H1 (cell line): Measurements from ENCODE around the gene PRDX5. TPM values are rescaled to one million over a fixed set of nuclear protein-coding genes. Genes with fewer than 3 reads are reported as not detected.

Experiments
- ASH2L ChIP-seq: fragments of 200-600, 300-600 bp; sonication (generic); IDR thresholded peaks from one replicate; pipeline ENCODE4 v1.7.1; 2017; ENCODE audit warnings: low read length
- BACH1 ChIP-seq: IDR thresholded peaks from 2 replicates; pipeline ENCODE4 v1.6.1; 2012; ENCODE audit warnings: low read length, improper control_type of control experiment
- BRCA1 ChIP-seq: IDR thresholded peaks from 2 replicates; pipeline ENCODE4 v1.6.1; 2012; ENCODE audit warnings: low read depth, low read length, improper control_type of control experiment
- CEBPB ChIP-seq: IDR thresholded peaks from 2 replicates; pipeline ENCODE4 v1.6.1; 2012; ENCODE audit warnings: low read depth, low read length
- CREB1 ChIP-seq: IDR thresholded peaks from 2 replicates; pipeline ENCODE4 v1.6.1; 2012; ENCODE audit warnings: inconsistent platforms
- EZH2 ChIP-seq: fragments of 200-600 bp; sonication (generic); IDR thresholded peaks from 2 replicates; pipeline ENCODE4 v1.7.1; 2012; ENCODE audit warnings: low read depth, mild to moderate bottlenecking, moderate library complexity, low read length, inconsistent platforms; ENCODE audit not compliant: severe bottlenecking
- FOSL1 ChIP-seq: IDR thresholded peaks from 2 replicates; pipeline ENCODE4 v1.6.1; 2011; ENCODE audit warnings: mild to moderate bottlenecking, low read depth, low read length, moderate library complexity; ENCODE audit not compliant: insufficient read depth
- GABPA ChIP-seq: IDR thresholded peaks from 2 replicates; pipeline ENCODE4 v1.6.1; 2011; ENCODE audit warnings: mild to moderate bottlenecking, low read length, moderate library complexity, borderline replicate concordance; ENCODE audit not compliant: insufficient read depth
- HDAC6 ChIP-seq: IDR thresholded peaks from one replicate; pipeline ENCODE4 v1.7.1; 2012; ENCODE audit warnings: low read depth, mild to moderate bottlenecking, inconsistent platforms, low read length, moderate library complexity
- JUN ChIP-seq: IDR thresholded peaks from 2 replicates; pipeline ENCODE4 v1.6.1; 2011; ENCODE audit warnings: low read depth, mild to moderate bottlenecking, improper control_type of control experiment, low read length
- NRF1 ChIP-seq: IDR thresholded peaks from 2 replicates; pipeline ENCODE4 v1.6.1; 2011; ENCODE audit warnings: mild to moderate bottlenecking, low read depth, low read length, improper control_type of control experiment
- POLR2AphosphoS5 ChIP-seq: IDR thresholded peaks from 2 replicates; pipeline ENCODE4 v1.6.1; 2011; ENCODE audit warnings: low read depth, low read length
- POU5F1 ChIP-seq: IDR thresholded peaks from 2 replicates; pipeline ENCODE4 v1.6.1; 2011; ENCODE audit warnings: low read depth, mild to moderate bottlenecking, low read length, moderate library complexity
- RBBP5 ChIP-seq: IDR thresholded peaks from 2 replicates; pipeline ENCODE4 v1.7.1; 2012; ENCODE audit warnings: low read depth, mild to moderate bottlenecking, inconsistent platforms, low read length, moderate library complexity, borderline replicate concordance
- RFX5 ChIP-seq: IDR thresholded peaks from 2 replicates; pipeline ENCODE4 v1.6.1; 2011; ENCODE audit warnings: low read depth, low read length, improper control_type of control experiment, borderline replicate concordance
- RXRA ChIP-seq: IDR thresholded peaks from 2 replicates; pipeline ENCODE4 v1.6.1; 2011; ENCODE audit warnings: low read depth, mild to moderate bottlenecking, low read length, moderate library complexity; ENCODE audit not compliant: insufficient read depth
- SIN3A ChIP-seq, 2 experiments: IDR thresholded peaks in 1 of 2; conservative IDR thresholded peaks in 1 of 2; 2 replicates each; pipeline ENCODE4 v1.6.1; 2011 to 2012; ENCODE audit warnings: low read length in 2 of 2, improper control_type of control experiment in 1 of 2, low read depth in 1 of 2, mild to moderate bottlenecking in 1 of 2
- SP1 ChIP-seq: IDR thresholded peaks from 2 replicates; pipeline ENCODE4 v1.6.1; 2011; ENCODE audit warnings: low read depth, low read length
- TAF1 ChIP-seq: IDR thresholded peaks from 2 replicates; pipeline ENCODE4 v1.6.1; 2011; ENCODE audit warnings: mild to moderate bottlenecking, low read depth, low read length
- TBP ChIP-seq: IDR thresholded peaks from 2 replicates; pipeline ENCODE4 v1.6.1; 2011; ENCODE audit warnings: low read depth, low read length, improper control_type of control experiment
- TEAD4 ChIP-seq: IDR thresholded peaks from 2 replicates; pipeline ENCODE4 v1.6.1; 2012; ENCODE audit warnings: low read depth, low read length, inconsistent platforms, mixed read lengths
- polyA plus RNA-seq, 7 experiments: library from polyadenylated mRNA; depleted of rRNA in 3 of 7; stranded (reverse) in 5 of 7; unstranded in 2 of 7; fragments of >200 nt in 5 of 7; fragments of 200-250 nt in 2 of 7; gene quantifications; 1 replicate in 5 of 7; 2 replicates in 1 of 7; 4 replicates in 1 of 7; pipeline versions ENCODE4 v1.2.1 to v1.2.3, GENCODE V29; 2011 to 2013; ENCODE audit warnings: missing spikeins in 2 of 7, mixed read lengths in 2 of 7
- total RNA-seq: library from RNA; stranded (reverse); fragmentation: NEBNext Ultra II Directional; extraction: Animal tissue kit (Norgen Biotek cat#: 25700); gene quantifications from 2 replicates; pipeline ENCODE4 v1.2.1, GENCODE V29; 2021
- TF ChIP-seq, protein P1 (sequence below): IDR thresholded peaks from 2 replicates; pipeline ENCODE4 v1.6.1; 2011; ENCODE audit warnings: low read length, improper control_type of control experiment
- TF ChIP-seq, protein P2 (sequence below): IDR thresholded peaks from 2 replicates; pipeline ENCODE4 v1.6.1; 2012; ENCODE audit warnings: inconsistent platforms

Gene PRDX5
- total and polyA plus RNA-seq, 2 of the 8 experiments (the other 6 are each of a cell fraction or from before 2014, with no cell fraction given), result 201 to 582 TPM

GRCh38 chr11:64305075-64305690 lies 12.7 kb upstream of the PRDX5 start, which contains the start of gene ESRRA (continued):
- TF ChIP-seq BRCA1 (no peak), JUN (no peak), RBBP5 (no peak), EZH2 (no peak), HDAC6 (no peak), TEAD4 (no peak), RFX5 (no peak), POLR2AphosphoS5 (no peak; the same call in 1 of the 2 replicates), FOSL1 (no peak), CREB1 (peak; percentile 87), POU5F1 (no peak), BACH1 (no peak; the same call in 1 of the 2 replicates), SP1 (peak; percentile 9; the same call in 1 of the 2 replicates), SIN3A (conservative IDR thresholded peaks at IDR 0.05 in 1 of 2, IDR thresholded peaks at IDR 0.05 in 1 of 2; ENCODE audit: low read depth in 1 of 2, low read length in 2 of 2) (peak; percentile 48 to 82; a peak in 1 of 4 replicates), TBP (no peak), NRF1 (peak; percentile 79), GABPA (no peak), TAF1 (peak; percentile 50), ASH2L (no peak), CEBPB (peak; percentile 79), RXRA (no peak)
- TF ChIP-seq, protein P1, sequence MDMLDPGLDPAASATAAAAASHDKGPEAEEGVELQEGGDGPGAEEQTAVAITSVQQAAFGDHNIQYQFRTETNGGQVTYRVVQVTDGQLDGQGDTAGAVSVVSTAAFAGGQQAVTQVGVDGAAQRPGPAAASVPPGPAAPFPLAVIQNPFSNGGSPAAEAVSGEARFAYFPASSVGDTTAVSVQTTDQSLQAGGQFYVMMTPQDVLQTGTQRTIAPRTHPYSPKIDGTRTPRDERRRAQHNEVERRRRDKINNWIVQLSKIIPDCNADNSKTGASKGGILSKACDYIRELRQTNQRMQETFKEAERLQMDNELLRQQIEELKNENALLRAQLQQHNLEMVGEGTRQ, result no peak
- TF ChIP-seq, protein P2, sequence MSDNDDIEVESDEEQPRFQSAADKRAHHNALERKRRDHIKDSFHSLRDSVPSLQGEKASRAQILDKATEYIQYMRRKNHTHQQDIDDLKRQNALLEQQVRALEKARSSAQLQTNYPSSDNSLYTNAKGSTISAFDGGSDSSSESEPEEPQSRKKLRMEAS, result no peak
